GM20000 (cell line): Measurements from ENCODE around the gene FSD2.
A peak's percentile ranks its signal among the peaks of the same experiment; 100 is the strongest.

ENCODE experiments used
- DNase-seq: peaks from one replicate; pipeline ENCODE4 v3.0.0; 2012; ENCODE audit warnings: low spot score
- CTCF ChIP-seq: IDR thresholded peaks from 2 replicates; pipeline ENCODE4 v1.5.1; 2012; ENCODE audit warnings: mild to moderate bottlenecking, control low read depth; ENCODE audit errors: extremely low read depth, missing control alignments

Gene FSD2

GRCh38 chr15:82810890-82811426 is 5.1 kb upstream of the FSD2 start:
- no peak for TF ChIP-seq CTCF
- DNase-seq: no peak

GRCh38 chr15:82810061-82810889 is 4.4 kb upstream of the FSD2 start:
- TF ChIP-seq CTCF: no peak
- peak; percentile 60 for DNase-seq

- TF ChIP-seq CTCF: no peak
- DNase-seq: peak; percentile 95
These were observed 3.6 kb upstream of the FSD2 start, which contains the start of gene WHAMM for GRCh38 chr15:82809308-82810060. WHAMM (plus strand) TSS chr15:82809628; CDS start chr15:82809727, 99 bp downstream.

GRCh38 chr15:82808634-82809041 is 2.8 kb upstream of the FSD2 start:
- TF ChIP-seq CTCF: no peak
- no peak for DNase-seq

- DNase-seq: no peak
- TF ChIP-seq CTCF: no peak
These were observed 2.2 kb upstream of the FSD2 start for GRCh38 chr15:82807920-82808633.

- no peak for DNase-seq
- no peak for TF ChIP-seq CTCF
These were observed 1.3 kb downstream of the FSD2 start for GRCh38 chr15:82804575-82804949.
